GM12872 (cell line): ENCODE data around the gene OR5K4.

ENCODE experiments used
- TF ChIP-seq, protein P1 (sequence below): IDR thresholded peaks from 3 replicates; pipeline ENCODE4 v1.5.1; 2011; ENCODE audit warnings: low read depth, mild to moderate bottlenecking, low read length, moderate library complexity; ENCODE audit not compliant: insufficient read depth

OR5K4 gene

DNA sequence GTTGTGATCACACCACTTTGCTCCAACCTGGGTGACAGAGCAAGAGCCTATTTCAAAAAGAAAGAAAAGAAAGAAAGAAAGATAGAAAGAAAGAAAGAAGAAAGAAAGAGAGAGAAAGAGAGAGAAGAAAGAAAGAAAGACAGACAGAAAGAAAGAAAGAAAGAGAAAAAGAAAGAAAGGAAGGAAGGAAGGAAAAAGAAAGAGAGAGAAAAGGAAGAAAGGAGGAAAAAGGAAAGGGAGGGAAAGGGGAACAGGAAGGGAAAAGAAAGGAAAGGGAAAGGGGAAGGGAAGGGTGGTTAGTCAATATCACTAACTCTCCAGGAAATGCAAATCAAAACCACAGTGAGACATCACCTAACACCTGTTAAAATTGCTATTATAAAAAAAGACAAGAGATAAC, 18.2 kb downstream of the OR5K4 start:
- TF ChIP-seq, protein P1, sequence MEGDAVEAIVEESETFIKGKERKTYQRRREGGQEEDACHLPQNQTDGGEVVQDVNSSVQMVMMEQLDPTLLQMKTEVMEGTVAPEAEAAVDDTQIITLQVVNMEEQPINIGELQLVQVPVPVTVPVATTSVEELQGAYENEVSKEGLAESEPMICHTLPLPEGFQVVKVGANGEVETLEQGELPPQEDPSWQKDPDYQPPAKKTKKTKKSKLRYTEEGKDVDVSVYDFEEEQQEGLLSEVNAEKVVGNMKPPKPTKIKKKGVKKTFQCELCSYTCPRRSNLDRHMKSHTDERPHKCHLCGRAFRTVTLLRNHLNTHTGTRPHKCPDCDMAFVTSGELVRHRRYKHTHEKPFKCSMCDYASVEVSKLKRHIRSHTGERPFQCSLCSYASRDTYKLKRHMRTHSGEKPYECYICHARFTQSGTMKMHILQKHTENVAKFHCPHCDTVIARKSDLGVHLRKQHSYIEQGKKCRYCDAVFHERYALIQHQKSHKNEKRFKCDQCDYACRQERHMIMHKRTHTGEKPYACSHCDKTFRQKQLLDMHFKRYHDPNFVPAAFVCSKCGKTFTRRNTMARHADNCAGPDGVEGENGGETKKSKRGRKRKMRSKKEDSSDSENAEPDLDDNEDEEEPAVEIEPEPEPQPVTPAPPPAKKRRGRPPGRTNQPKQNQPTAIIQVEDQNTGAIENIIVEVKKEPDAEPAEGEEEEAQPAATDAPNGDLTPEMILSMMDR = no peak

- TF ChIP-seq, protein P1 = no peak
These were observed 18.8 kb downstream of the OR5K4 start for GRCh38 chr3:98372445-98372844.

DNA sequence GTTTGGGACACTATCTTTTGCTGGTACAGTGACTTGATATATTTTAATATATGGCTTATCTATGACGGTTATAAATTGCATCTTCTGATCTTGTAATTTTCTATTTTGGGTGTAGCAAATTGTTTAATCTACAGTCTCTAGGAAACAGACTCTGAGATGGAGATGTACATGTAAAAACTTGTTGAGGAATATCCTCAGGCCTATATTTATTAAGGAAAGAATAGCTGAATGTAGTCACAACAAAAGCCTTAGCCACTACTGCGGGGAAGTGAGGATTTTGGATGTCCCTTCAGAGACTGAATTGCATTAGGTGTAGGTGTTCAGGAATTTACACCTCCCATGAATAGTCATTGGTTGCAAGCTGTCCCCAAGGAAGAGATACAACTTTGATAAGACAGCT, 23.0 kb downstream of the OR5K4 start:
- TF ChIP-seq, protein P1 = no peak

GRCh38 chr3:98388147-98388546, 34.5 kb downstream of the OR5K4 start:
- TF ChIP-seq, protein P1 = no peak

GRCh38 chr3:98390366-98390765, 36.7 kb downstream of the OR5K4 start, which contains the start of gene OR5K3:
TSS of gene OR5K3 (plus strand) at chr3:98390666. CDS start at chr3:98390666, 0 bp downstream.
- TF ChIP-seq, protein P1 = no peak

- TF ChIP-seq, protein P1 = no peak
These were observed 41.4 kb downstream of the OR5K4 start for GRCh38 chr3:98395101-98395500.

DNA sequence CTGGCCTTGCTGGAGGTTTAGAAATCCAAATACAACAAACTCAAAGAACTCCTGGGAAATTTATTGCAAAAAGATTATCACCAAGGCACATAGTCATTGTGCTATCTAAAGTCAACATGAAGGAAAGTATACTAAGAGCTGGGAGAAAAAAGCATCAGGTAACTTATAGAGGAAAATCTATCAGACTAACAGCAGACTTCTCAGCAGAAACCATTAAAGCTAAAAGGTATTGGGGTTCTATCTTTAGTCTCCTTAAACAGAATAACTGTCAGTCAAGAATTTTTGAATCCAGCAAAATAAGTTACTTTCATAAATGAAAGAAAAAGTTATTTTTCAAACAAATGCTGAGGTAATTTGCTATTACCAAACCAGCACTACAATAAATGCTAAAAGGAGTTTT, 44.9 kb downstream of the OR5K4 start:
- TF ChIP-seq, protein P1 = no peak

DNA sequence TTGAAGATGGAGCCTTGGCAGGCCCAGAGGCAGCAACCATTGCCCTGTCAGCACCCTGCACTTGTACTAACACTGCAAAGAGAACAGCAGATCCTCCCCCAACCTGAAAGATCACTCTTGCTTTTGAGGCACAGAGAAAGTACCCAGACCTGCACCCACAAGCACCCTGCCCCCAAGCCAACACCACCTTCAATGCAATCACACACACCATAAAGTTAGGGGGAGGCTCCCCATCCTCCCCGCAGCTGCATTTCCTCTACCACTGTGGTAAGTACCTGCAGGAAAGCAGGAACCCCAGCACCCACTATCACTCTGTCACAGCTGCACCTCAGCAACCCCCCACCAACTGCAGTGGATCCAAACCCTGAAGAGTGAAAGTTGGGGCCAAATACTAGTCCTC, 48.9 kb downstream of the OR5K4 start:
- TF ChIP-seq, protein P1 = no peak
